Measurements from ENCODE around the gene GNAO1.

DNA sequence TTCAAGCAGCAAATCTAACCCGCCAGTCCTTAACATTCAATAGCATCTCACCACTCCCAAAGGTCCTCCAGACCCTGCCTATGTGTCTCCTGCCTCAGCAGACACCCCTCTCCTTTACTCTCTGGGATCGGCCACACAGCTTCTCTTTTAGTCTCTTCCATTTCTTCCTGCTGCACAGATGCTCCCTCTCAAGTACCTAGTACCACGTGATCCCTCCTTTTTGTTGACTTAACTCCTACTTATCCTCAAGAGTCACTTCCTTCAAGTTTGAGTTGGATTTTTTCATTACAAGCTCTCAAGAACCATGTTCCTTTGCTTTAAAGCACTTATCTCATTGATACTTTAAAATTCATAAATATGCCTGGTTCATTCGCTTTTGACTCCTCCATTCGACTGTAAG is 209.2 kb downstream of the GNAO1 start:
- TF ChIP-seq, protein P1, sequence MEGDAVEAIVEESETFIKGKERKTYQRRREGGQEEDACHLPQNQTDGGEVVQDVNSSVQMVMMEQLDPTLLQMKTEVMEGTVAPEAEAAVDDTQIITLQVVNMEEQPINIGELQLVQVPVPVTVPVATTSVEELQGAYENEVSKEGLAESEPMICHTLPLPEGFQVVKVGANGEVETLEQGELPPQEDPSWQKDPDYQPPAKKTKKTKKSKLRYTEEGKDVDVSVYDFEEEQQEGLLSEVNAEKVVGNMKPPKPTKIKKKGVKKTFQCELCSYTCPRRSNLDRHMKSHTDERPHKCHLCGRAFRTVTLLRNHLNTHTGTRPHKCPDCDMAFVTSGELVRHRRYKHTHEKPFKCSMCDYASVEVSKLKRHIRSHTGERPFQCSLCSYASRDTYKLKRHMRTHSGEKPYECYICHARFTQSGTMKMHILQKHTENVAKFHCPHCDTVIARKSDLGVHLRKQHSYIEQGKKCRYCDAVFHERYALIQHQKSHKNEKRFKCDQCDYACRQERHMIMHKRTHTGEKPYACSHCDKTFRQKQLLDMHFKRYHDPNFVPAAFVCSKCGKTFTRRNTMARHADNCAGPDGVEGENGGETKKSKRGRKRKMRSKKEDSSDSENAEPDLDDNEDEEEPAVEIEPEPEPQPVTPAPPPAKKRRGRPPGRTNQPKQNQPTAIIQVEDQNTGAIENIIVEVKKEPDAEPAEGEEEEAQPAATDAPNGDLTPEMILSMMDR (IDR thresholded peaks at IDR 0.05) = no peak
- no peak for TF ChIP-seq EZH2 (IDR thresholded peaks at IDR 0.05)

Measured in neural progenitor cell (in vitro differentiated cells).